H9 (cell line): ENCODE results near the gene ZNF655. TPM values are rescaled to one million over a fixed set of nuclear protein-coding genes. Genes with fewer than 3 reads are reported as not detected.

ENCODE experiments used
- DNase-seq: peaks from one replicate; pipeline ENCODE4 v3.0.0-alpha.2; 2017
- H2AFZ ChIP-seq: one replicate; pipeline ENCODE4 v1.6.1; 2013; ENCODE audit warnings: mild to moderate bottlenecking, low read length, control low read depth, moderate library complexity
- H2AK5ac ChIP-seq: 2 replicates; pipeline ENCODE4 v1.6.1; 2013; ENCODE audit warnings: low read length, control low read depth, mixed read lengths; ENCODE audit not compliant: insufficient read length
- H2BK120ac ChIP-seq: one replicate; pipeline ENCODE4 v1.6.1; 2013; ENCODE audit warnings: low read depth, mild to moderate bottlenecking, low read length, control low read depth, inconsistent platforms; ENCODE audit not compliant: poor library complexity, severe bottlenecking
- H2BK12ac ChIP-seq: 2 replicates; pipeline ENCODE4 v1.6.1; 2013; ENCODE audit warnings: low read length, control low read depth, mixed read lengths, low read depth; ENCODE audit not compliant: insufficient read length
- H2BK15ac ChIP-seq: 2 replicates; pipeline ENCODE4 v1.6.1; 2013; ENCODE audit warnings: low read depth, low read length, control low read depth
- H2BK20ac ChIP-seq: one replicate; pipeline ENCODE4 v1.6.1; 2013; ENCODE audit warnings: low read depth, mild to moderate bottlenecking, low read length, control low read depth, inconsistent platforms; ENCODE audit not compliant: poor library complexity, severe bottlenecking
- H2BK5ac ChIP-seq: 2 replicates; pipeline ENCODE4 v1.6.1; 2013; ENCODE audit warnings: low read length, control low read depth, mixed read lengths; ENCODE audit not compliant: insufficient read length
- H3K14ac ChIP-seq: 2 replicates; pipeline ENCODE4 v1.6.1; 2013; ENCODE audit warnings: low read length, control low read depth; ENCODE audit not compliant: insufficient read depth
- H3K18ac ChIP-seq: 2 replicates; pipeline ENCODE4 v1.6.1; 2013; ENCODE audit warnings: low read depth, mild to moderate bottlenecking, mixed read lengths, low read length, control low read depth; ENCODE audit not compliant: insufficient read length
- H3K23ac ChIP-seq: 2 replicates; pipeline ENCODE4 v1.6.1; 2013; ENCODE audit warnings: low read length, control low read depth, mixed read lengths, low read depth; ENCODE audit not compliant: insufficient read length
- H3K23me2 ChIP-seq: 2 replicates; pipeline ENCODE4 v1.6.1; 2013; ENCODE audit warnings: low read depth, mild to moderate bottlenecking, mixed read lengths, low read length, control low read depth; ENCODE audit not compliant: insufficient read length, poor library complexity, severe bottlenecking
- H3K27ac ChIP-seq: 2 replicates; pipeline ENCODE4 v1.5.1; 2013; ENCODE audit warnings: low read length, control low read depth, mixed read lengths, low read depth; ENCODE audit not compliant: insufficient read length
- H3K27me3 ChIP-seq: 2 replicates; pipeline ENCODE4 v1.6.1; 2013; ENCODE audit warnings: low read length, control low read depth, inconsistent platforms; ENCODE audit not compliant: insufficient read depth
- H3K4ac ChIP-seq: 2 replicates; pipeline ENCODE4 v1.6.1; 2013; ENCODE audit warnings: low read depth, mild to moderate bottlenecking, control low read depth, inconsistent platforms, low read length, moderate library complexity
- H3K4me1 ChIP-seq: 2 replicates; pipeline ENCODE4 v1.6.1; 2013; ENCODE audit warnings: low read length, control low read depth, inconsistent platforms; ENCODE audit not compliant: insufficient read depth
- H3K4me2 ChIP-seq: 2 replicates; pipeline ENCODE4 v1.6.1; 2013; ENCODE audit warnings: low read length, control low read depth, mixed read lengths; ENCODE audit not compliant: insufficient read length, insufficient read depth
- H3K56ac ChIP-seq: 2 replicates; pipeline ENCODE4 v1.6.1; 2013; ENCODE audit warnings: low read depth, mild to moderate bottlenecking, mixed read lengths, low read length, control low read depth; ENCODE audit not compliant: insufficient read length
- H3K79me1 ChIP-seq: 2 replicates; pipeline ENCODE4 v1.6.1; 2013; ENCODE audit warnings: low read depth, mild to moderate bottlenecking, moderate library complexity, low read length, control low read depth, inconsistent platforms; ENCODE audit not compliant: insufficient read depth, poor library complexity, severe bottlenecking
- H3K79me2 ChIP-seq: 2 replicates; pipeline ENCODE4 v1.6.1; 2013; ENCODE audit warnings: low read length, control low read depth, inconsistent platforms; ENCODE audit not compliant: insufficient read depth
- H3K9ac ChIP-seq: 2 replicates; pipeline ENCODE4 v1.6.1; 2013; ENCODE audit warnings: low read length, control low read depth, mixed read lengths; ENCODE audit not compliant: insufficient read length; ENCODE audit errors: extremely low read depth
- H3K9me3 ChIP-seq: one replicate; pipeline ENCODE4 v1.6.1; 2013; ENCODE audit warnings: low read depth, low read length, inconsistent platforms; ENCODE audit not compliant: control insufficient read depth
- H3T11ph ChIP-seq: one replicate; pipeline ENCODE4 v1.6.1; 2013; ENCODE audit warnings: mild to moderate bottlenecking, low read length, control low read depth, inconsistent platforms
- H4K20me1 ChIP-seq: one replicate; pipeline ENCODE4 v1.6.1; 2013; ENCODE audit not compliant: control insufficient read depth, insufficient read length, insufficient read depth
- H4K5ac ChIP-seq: 2 replicates; pipeline ENCODE4 v1.6.1; 2013; ENCODE audit warnings: low read depth, mild to moderate bottlenecking, mixed read lengths, low read length, control low read depth; ENCODE audit not compliant: insufficient read length
- H4K8ac ChIP-seq: replicated peaks from 2 replicates; pipeline ENCODE4 v1.6.1; 2013; ENCODE audit warnings: low read length, control low read depth, mixed read lengths, low read depth; ENCODE audit not compliant: insufficient read length
- H4K91ac ChIP-seq: 2 replicates; pipeline ENCODE4 v1.6.1; 2013; ENCODE audit warnings: low read depth, mild to moderate bottlenecking, moderate library complexity, mixed read lengths, low read length, control low read depth; ENCODE audit not compliant: insufficient read length
- H3K27ac Mint-ChIP-seq, 3 experiments: 2 replicates in 2 of 3; 3 replicates in 1 of 3; pipeline ENCODE4 v1.8.0; 2020 to 2021; ENCODE audit warnings: mixed read lengths in 3 of 3, mild to moderate bottlenecking in 1 of 3, moderate library complexity in 1 of 3
- H3K27me3 Mint-ChIP-seq: 2 replicates; pipeline ENCODE4 v1.8.0; 2021; ENCODE audit warnings: low read depth, mild to moderate bottlenecking, moderate library complexity, mixed read lengths
- H3K36me3 Mint-ChIP-seq, 3 experiments: 2 replicates in 2 of 3; 3 replicates in 1 of 3; pipeline ENCODE4 v1.8.0; 2020 to 2021; ENCODE audit warnings: low read depth in 3 of 3, mixed read lengths in 3 of 3; ENCODE audit not compliant: insufficient read depth in 1 of 3
- H3K4me1 Mint-ChIP-seq, 2 experiments: 2 replicates each; pipeline ENCODE4 v1.8.0; 2020; ENCODE audit warnings: mixed read lengths in 2 of 2
- H3K4me3 Mint-ChIP-seq, 2 experiments: 2 replicates in 1 of 2; 3 replicates in 1 of 2; pipeline ENCODE4 v1.8.0; 2020 to 2021; ENCODE audit warnings: mild to moderate bottlenecking in 2 of 2, mixed read lengths in 2 of 2, moderate library complexity in 1 of 2
- H3K9me3 Mint-ChIP-seq, 2 experiments: 2 replicates in 1 of 2; 3 replicates in 1 of 2; pipeline ENCODE4 v1.8.0; 2020; ENCODE audit warnings: mild to moderate bottlenecking in 2 of 2, mixed read lengths in 2 of 2, moderate library complexity in 1 of 2
- CTCF ChIP-seq: fragments of 200-600 bp; sonication (generic); conservative IDR thresholded peaks from 3 replicates; pipeline ENCODE4 v1.8.0; 2021; ENCODE audit warnings: antibody characterized with exemption, mild to moderate bottlenecking
- WGBS: extraction: QIAGEN DNeasy Blood & Tissue Kit; methylation state at CpG from one replicate; pipeline ENCODE4 v1.1.7; 2013; ENCODE audit warnings: missing lambda C conversion rate, low lambda C conversion rate, mixed read lengths; ENCODE audit not compliant: insufficient read length; ENCODE audit errors: extremely low coverage; 5-methylcytosine and 5-hydroxymethylcytosine counted together
- total RNA-seq: library from RNA; stranded (reverse); gene quantifications from 2 replicates; pipeline ENCODE4 v1.2.1, GENCODE V29; 2021

ZNF655 gene
- total RNA-seq, 1 experiment from 2014 or later, result 49.2 TPM

GRCh38 chr7:99540542-99540941, 17.9 kb upstream of the ZNF655 start:
- H3K9me3 ChIP-seq, result peaks cover 11% of the 10 kb centered on the region
- H3K23me2 ChIP-seq, result no peaks in the 10 kb centered on the region
- H3K4me2 ChIP-seq, result no peak overlapping the region
- no peak overlapping the region for H4K91ac ChIP-seq
- H3K4me1 ChIP-seq, result no peaks in the 10 kb centered on the region
- no peaks in the 10 kb centered on the region for H4K20me1 ChIP-seq
- H2AK5ac ChIP-seq, result no peak overlapping the region
- no peak overlapping the region for H3K23ac ChIP-seq
- H4K8ac ChIP-seq, result no peak overlapping the region
- no peak overlapping the region for H2AFZ ChIP-seq
- no peak overlapping the region for H2BK15ac ChIP-seq
- no peak overlapping the region for H2BK12ac ChIP-seq
- Mint-ChIP-seq H3K4me1 (no peaks in the 10 kb centered on the region), H3K27ac (no peak overlapping the region), H3K27me3 (peaks cover 15% of the 10 kb centered on the region), H3K4me3 (no peak overlapping the region), H3K36me3 (peaks cover 26 to 35% (median 31%) of the 10 kb centered on the region in 3 experiments), H3K9me3 (peaks cover 76 to 82% of the 10 kb centered on the region in 2 experiments)
- TF ChIP-seq CTCF, result no peak
- H3K4ac ChIP-seq, result no peak overlapping the region
- no peak overlapping the region for H2BK120ac ChIP-seq
- no peak overlapping the region for H2BK5ac ChIP-seq
- no peak overlapping the region for H3T11ph ChIP-seq
- no peak overlapping the region for H3K56ac ChIP-seq
- no peak overlapping the region for H2BK20ac ChIP-seq
- no peaks in the 10 kb centered on the region for H3K79me1 ChIP-seq
- no CpG with 5 or more reads among the region's 5 CpGs for WGBS
- no peak overlapping the region for H4K5ac ChIP-seq
- no peak overlapping the region for H3K27ac ChIP-seq
- H3K9ac ChIP-seq, result no peak overlapping the region
- no peak overlapping the region for H3K18ac ChIP-seq
- DNase-seq, result no peak
- no peak overlapping the region for H3K14ac ChIP-seq
- no peaks in the 10 kb centered on the region for H3K27me3 ChIP-seq
- H3K79me2 ChIP-seq, result no peaks in the 10 kb centered on the region
